HEK293 (cell line): ENCODE data around the gene ZNF660.

Source experiments
- CTCF ChIA-PET: fragments of 350-600 bp; formaldehyde crosslinking; extraction: SDS; loops from one replicate; lab custom pipeline; 2021; ENCODE audit warnings: antibody characterized with exemption; lab: Yijun Ruan, JAX
- POLR2A ChIA-PET: fragments of 300-600 bp; formaldehyde crosslinking; extraction: SDS; loops from one replicate; lab custom pipeline; 2020; ENCODE audit warnings: antibody characterized with exemption, inconsistent platforms; lab: Yijun Ruan, JAX
- H3K27ac ChIP-seq: fragments of 200-500 bp; sonication (Bioruptor generic); 2 replicates; pipeline ENCODE4 v1.5.1; 2014; ENCODE audit warnings: low read depth, low read length, control low read depth, inconsistent platforms; ENCODE audit errors: extremely low read depth
- H3K36me3 ChIP-seq, 2 experiments: fragments of 200-500 bp in 1 of 2; sonication (Bioruptor generic) in 1 of 2; 1 replicate in 1 of 2; 2 replicates in 1 of 2; pipeline ENCODE4 v1.5.1; 2014 to 2017; ENCODE audit warnings: inconsistent platforms in 2 of 2, low read length in 2 of 2; ENCODE audit not compliant: control insufficient read depth in 2 of 2, insufficient read depth in 1 of 2
- H3K4me1 ChIP-seq: fragments of 200-500 bp; sonication (Bioruptor generic); 2 replicates; pipeline ENCODE4 v1.5.1; 2014; ENCODE audit warnings: mild to moderate bottlenecking, low read length, inconsistent platforms; ENCODE audit not compliant: control insufficient read depth, insufficient read depth
- H3K4me3 ChIP-seq: 2 replicates; pipeline ENCODE4 v1.5.1; 2011; ENCODE audit warnings: low read depth, mild to moderate bottlenecking, control low read depth, low read length, moderate library complexity
- H3K9me3 ChIP-seq: fragments of 200-500 bp; sonication (Bioruptor generic); 2 replicates; pipeline ENCODE4 v1.5.1; 2014; ENCODE audit warnings: low read depth, low read length, inconsistent platforms; ENCODE audit not compliant: control insufficient read depth, insufficient read depth
- GLIS2 ChIP-seq: fragments of 450-650 bp; formaldehyde crosslinking; IDR thresholded peaks from 2 replicates; pipeline ENCODE4 v1.5.1; 2016; ENCODE audit warnings: missing biosample characterization, missing genetic modification characterization
- IKZF3 ChIP-seq: fragments of 450-650 bp; IDR thresholded peaks from 2 replicates; pipeline ENCODE4 v1.5.0; 2018; ENCODE audit warnings: missing biosample characterization, mild to moderate bottlenecking, missing genetic modification characterization, moderate library complexity
- REST ChIP-seq: fragments of 450-650 bp; formaldehyde crosslinking; IDR thresholded peaks from 2 replicates; pipeline ENCODE4 v1.5.1; 2016; ENCODE audit warnings: missing biosample characterization, missing genetic modification characterization
- SP2 ChIP-seq: fragments of 450-650 bp; formaldehyde crosslinking; IDR thresholded peaks from 2 replicates; pipeline ENCODE4 v1.5.1; 2016; ENCODE audit warnings: missing biosample characterization, missing genetic modification characterization
- YY1 ChIP-seq: fragments of 450-650 bp; formaldehyde crosslinking; IDR thresholded peaks from 2 replicates; pipeline ENCODE4 v1.5.1; 2018; ENCODE audit warnings: missing biosample characterization, missing genetic modification characterization
- ZBTB11 ChIP-seq: fragments of 450-650 bp; formaldehyde crosslinking; conservative IDR thresholded peaks from 2 replicates; pipeline ENCODE4 v1.5.1; 2016; ENCODE audit warnings: low read depth, missing biosample characterization, missing genetic modification characterization
- ZBTB17 ChIP-seq: fragments of 450-650 bp; formaldehyde crosslinking; IDR thresholded peaks from 2 replicates; pipeline ENCODE4 v1.5.1; 2016; ENCODE audit warnings: missing biosample characterization, missing genetic modification characterization
- ZBTB20 ChIP-seq: fragments of 450-650 bp; formaldehyde crosslinking; IDR thresholded peaks from 2 replicates; pipeline ENCODE4 v1.5.1; 2016; ENCODE audit warnings: missing biosample characterization, missing genetic modification characterization
- ZBTB48 ChIP-seq: fragments of 450-650 bp; formaldehyde crosslinking; IDR thresholded peaks from 2 replicates; pipeline ENCODE4 v1.5.1; 2016; ENCODE audit warnings: missing biosample characterization, missing genetic modification characterization
- ZNF10 ChIP-seq: fragments of 450-650 bp; formaldehyde crosslinking; IDR thresholded peaks from 2 replicates; pipeline ENCODE4 v1.5.1; 2017; ENCODE audit warnings: missing biosample characterization, missing genetic modification characterization
- ZNF132 ChIP-seq: fragments of 450-650 bp; formaldehyde crosslinking; IDR thresholded peaks from 2 replicates; pipeline ENCODE4 v1.5.1; 2017; ENCODE audit warnings: missing biosample characterization, missing genetic modification characterization, borderline replicate concordance
- ZNF16 ChIP-seq: fragments of 450-650 bp; formaldehyde crosslinking; IDR thresholded peaks from 2 replicates; pipeline ENCODE4 v1.5.1; 2016; ENCODE audit warnings: low read depth, missing biosample characterization, missing genetic modification characterization
- ZNF335 ChIP-seq: fragments of 450-650 bp; formaldehyde crosslinking; conservative IDR thresholded peaks from 2 replicates; pipeline ENCODE4 v1.5.1; 2016; ENCODE audit warnings: missing biosample characterization, missing genetic modification characterization
- ZNF350 ChIP-seq: fragments of 450-650 bp; formaldehyde crosslinking; IDR thresholded peaks from 2 replicates; pipeline ENCODE4 v1.5.0; 2017; ENCODE audit warnings: missing biosample characterization, mild to moderate bottlenecking, missing genetic modification characterization
- ZNF501 ChIP-seq: fragments of 450-650 bp; formaldehyde crosslinking; IDR thresholded peaks from 2 replicates; pipeline ENCODE4 v1.5.1; 2016; ENCODE audit warnings: missing biosample characterization, missing genetic modification characterization
- ZNF768 ChIP-seq: fragments of 450-650 bp; formaldehyde crosslinking; IDR thresholded peaks from 2 replicates; pipeline ENCODE4 v1.5.1; 2018; ENCODE audit warnings: missing biosample characterization, mild to moderate bottlenecking, missing genetic modification characterization
- ZXDB ChIP-seq: fragments of 450-650 bp; formaldehyde crosslinking; IDR thresholded peaks from 2 replicates; pipeline ENCODE4 v1.5.1; 2016; ENCODE audit warnings: missing biosample characterization, missing genetic modification characterization
- TF ChIP-seq, protein P1 (sequence below): fragments of 450-650 bp; formaldehyde crosslinking; IDR thresholded peaks from 2 replicates; pipeline ENCODE4 v1.5.1; 2017; ENCODE audit warnings: missing biosample characterization, missing genetic modification characterization
- TF ChIP-seq, protein P2 (sequence below): fragments of 450-650 bp; formaldehyde crosslinking; IDR thresholded peaks from 2 replicates; pipeline ENCODE4 v1.5.1; 2016; ENCODE audit warnings: missing biosample characterization, missing genetic modification characterization
- TF ChIP-seq, protein P3 (sequence below): fragments of 450-650 bp; formaldehyde crosslinking; IDR thresholded peaks from 2 replicates; pipeline ENCODE4 v1.5.1; 2016; ENCODE audit warnings: missing biosample characterization, missing genetic modification characterization

Gene ZNF660

DNA sequence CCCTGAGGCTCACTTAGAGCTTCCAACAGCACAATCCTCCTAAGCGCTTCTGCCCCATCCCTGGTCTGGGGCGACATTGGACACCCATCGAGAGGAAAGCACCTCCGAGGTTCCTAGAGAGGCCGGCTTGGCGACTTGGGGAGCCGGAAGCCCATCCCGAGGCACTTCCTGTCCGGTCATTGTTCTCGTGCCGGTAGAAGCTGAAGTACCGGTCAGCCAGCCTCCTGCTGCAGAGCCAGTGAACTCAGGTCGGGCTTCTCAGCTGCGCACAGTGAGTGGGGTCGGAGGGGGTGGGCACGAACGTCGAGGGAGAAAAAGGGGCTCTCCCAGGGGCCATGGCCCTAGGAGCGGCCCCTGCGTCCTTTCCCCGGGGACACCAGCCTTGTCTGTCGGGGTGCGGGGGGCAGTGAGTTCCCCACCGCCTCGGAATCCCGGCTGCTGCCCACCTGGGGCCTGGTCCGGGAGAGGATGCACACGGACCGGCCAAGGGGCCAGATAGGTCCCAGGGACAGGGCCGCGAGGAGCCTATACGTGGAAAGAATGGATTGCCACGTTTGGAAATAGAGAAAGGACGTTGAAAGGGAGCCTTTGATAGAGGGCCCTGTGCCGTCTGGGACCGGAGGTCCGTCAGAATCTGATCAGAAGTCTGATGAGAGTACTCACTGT lies 63.9 kb downstream of the ZNF660 start, which contains the start of gene ZNF35:
Gene ZNF35 (plus strand): TSS at position 169 of the 666 bp plus-strand sequence. CDS start 2,336 bp downstream, outside the sequence.
- Histone ChIP-seq H3K4me1 (no peaks in the 10 kb centered on the region), H3K4me3 (peak within 1 kb of the TSS; percentile 95), H3K9me3 (no peaks in the 10 kb centered on the region), H3K27ac (peak within 1 kb of the TSS; percentile 26; the same call in 1 of the 2 replicates), H3K36me3 (peaks cover 0 to 34% of the 10 kb centered on the region in 2 experiments; a peak in 1 of 3 replicates)
- CTCF ChIA-PET: interaction anchor here (0.6 to 1.2 kb wide), 3 partner anchors 24 to 71 kb away, joined by 3 to 5 read pairs (median 4); partner anchors contain the start of gene ZNF197
- POLR2A ChIA-PET: interaction anchor here (1.1 to 1.3 kb wide), 5 partner anchors 14 to 113 kb away, joined by 3 to 21 read pairs (median 3); partner anchors contain the start of genes KIAA1143, KIF15, ZNF197 and ZNF502
- 0 out of 2 replicates have a peak, but pooled peaks have one; percentile 19 for TF ChIP-seq IKZF3 (tag by site-specific recombination)
- TF ChIP-seq ZNF768 (tag by site-specific recombination): no peak
- TF ChIP-seq ZBTB17: 0 out of 2 replicates have a peak, but pooled peaks have one; percentile 16
- 0 out of 2 replicates have a peak, but pooled peaks have one; percentile 12 for TF ChIP-seq ZBTB48
- peak; percentile 62 for TF ChIP-seq SP2 (tag by site-specific recombination)
- TF ChIP-seq, protein P1, sequence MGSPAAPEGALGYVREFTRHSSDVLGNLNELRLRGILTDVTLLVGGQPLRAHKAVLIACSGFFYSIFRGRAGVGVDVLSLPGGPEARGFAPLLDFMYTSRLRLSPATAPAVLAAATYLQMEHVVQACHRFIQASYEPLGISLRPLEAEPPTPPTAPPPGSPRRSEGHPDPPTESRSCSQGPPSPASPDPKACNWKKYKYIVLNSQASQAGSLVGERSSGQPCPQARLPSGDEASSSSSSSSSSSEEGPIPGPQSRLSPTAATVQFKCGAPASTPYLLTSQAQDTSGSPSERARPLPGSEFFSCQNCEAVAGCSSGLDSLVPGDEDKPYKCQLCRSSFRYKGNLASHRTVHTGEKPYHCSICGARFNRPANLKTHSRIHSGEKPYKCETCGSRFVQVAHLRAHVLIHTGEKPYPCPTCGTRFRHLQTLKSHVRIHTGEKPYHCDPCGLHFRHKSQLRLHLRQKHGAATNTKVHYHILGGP (tag by site-specific recombination): no peak
- TF ChIP-seq ZNF335 (tag by site-specific recombination): peak; percentile 50
- TF ChIP-seq ZBTB11 (tag by site-specific recombination): peak; percentile 97
- peak; percentile 58; the same call in 1 of the 2 replicates for TF ChIP-seq ZXDB
- no peak for TF ChIP-seq REST (tag by site-specific recombination)
- TF ChIP-seq, protein P2, sequence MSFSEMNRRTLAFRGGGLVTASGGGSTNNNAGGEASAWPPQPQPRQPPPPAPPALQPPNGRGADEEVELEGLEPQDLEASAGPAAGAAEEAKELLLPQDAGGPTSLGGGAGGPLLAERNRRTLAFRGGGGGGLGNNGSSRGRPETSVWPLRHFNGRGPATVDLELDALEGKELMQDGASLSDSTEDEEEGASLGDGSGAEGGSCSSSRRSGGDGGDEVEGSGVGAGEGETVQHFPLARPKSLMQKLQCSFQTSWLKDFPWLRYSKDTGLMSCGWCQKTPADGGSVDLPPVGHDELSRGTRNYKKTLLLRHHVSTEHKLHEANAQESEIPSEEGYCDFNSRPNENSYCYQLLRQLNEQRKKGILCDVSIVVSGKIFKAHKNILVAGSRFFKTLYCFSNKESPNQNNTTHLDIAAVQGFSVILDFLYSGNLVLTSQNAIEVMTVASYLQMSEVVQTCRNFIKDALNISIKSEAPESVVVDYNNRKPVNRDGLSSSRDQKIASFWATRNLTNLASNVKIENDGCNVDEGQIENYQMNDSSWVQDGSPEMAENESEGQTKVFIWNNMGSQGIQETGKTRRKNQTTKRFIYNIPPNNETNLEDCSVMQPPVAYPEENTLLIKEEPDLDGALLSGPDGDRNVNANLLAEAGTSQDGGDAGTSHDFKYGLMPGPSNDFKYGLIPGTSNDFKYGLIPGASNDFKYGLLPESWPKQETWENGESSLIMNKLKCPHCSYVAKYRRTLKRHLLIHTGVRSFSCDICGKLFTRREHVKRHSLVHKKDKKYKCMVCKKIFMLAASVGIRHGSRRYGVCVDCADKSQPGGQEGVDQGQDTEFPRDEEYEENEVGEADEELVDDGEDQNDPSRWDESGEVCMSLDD (tag by site-specific recombination): peak; percentile 79
- no peak for TF ChIP-seq ZNF132 (tag by site-specific recombination)
- no peak for TF ChIP-seq ZNF350 (tag by site-specific recombination)
- peak; percentile 38; the same call in 1 of the 2 replicates for TF ChIP-seq YY1 (tag by site-specific recombination)
- 0 out of 2 replicates have a peak, but pooled peaks have one; percentile 48 for TF ChIP-seq ZNF501
- TF ChIP-seq GLIS2 (tag by site-specific recombination): 0 out of 2 replicates have a peak, but pooled peaks have one; percentile 25
- no peak for TF ChIP-seq ZNF10 (tag by site-specific recombination)
- no peak for TF ChIP-seq ZNF16 (tag by site-specific recombination)
- TF ChIP-seq ZBTB20: peak; percentile 14; the same call in 1 of the 2 replicates
- TF ChIP-seq, protein P3, sequence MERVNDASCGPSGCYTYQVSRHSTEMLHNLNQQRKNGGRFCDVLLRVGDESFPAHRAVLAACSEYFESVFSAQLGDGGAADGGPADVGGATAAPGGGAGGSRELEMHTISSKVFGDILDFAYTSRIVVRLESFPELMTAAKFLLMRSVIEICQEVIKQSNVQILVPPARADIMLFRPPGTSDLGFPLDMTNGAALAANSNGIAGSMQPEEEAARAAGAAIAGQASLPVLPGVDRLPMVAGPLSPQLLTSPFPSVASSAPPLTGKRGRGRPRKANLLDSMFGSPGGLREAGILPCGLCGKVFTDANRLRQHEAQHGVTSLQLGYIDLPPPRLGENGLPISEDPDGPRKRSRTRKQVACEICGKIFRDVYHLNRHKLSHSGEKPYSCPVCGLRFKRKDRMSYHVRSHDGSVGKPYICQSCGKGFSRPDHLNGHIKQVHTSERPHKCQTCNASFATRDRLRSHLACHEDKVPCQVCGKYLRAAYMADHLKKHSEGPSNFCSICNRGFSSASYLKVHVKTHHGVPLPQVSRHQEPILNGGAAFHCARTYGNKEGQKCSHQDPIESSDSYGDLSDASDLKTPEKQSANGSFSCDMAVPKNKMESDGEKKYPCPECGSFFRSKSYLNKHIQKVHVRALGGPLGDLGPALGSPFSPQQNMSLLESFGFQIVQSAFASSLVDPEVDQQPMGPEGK (tag by site-specific recombination): 0 out of 2 replicates have a peak, but pooled peaks have one; percentile 17
